ENCODE data around the gene CEP170B. TPM values are rescaled to one million over a fixed set of nuclear protein-coding genes. Genes with fewer than 3 reads are reported as not detected.

Gene CEP170B
- total and polyA plus RNA-seq, 2 of the 13 experiments (the other 11 are each of a cell fraction or from before 2014, with no cell fraction given) = 4.3 to 8.8 TPM

GRCh38 chr14:104900639-104901512 lies 35.8 kb downstream of the CEP170B start:
- no peak for TF ChIP-seq HNRNPL (IDR thresholded peaks at IDR 0.05; ENCODE audit: low read depth, low read length)
- no peak for TF ChIP-seq MIER2 (CRISPR knock-in tag; IDR thresholded peaks at IDR 0.05)
- TF ChIP-seq ZNF724P (CRISPR knock-in tag; IDR thresholded peaks at IDR 0.05; ENCODE audit: borderline replicate concordance) = no peak
- TF ChIP-seq MAF1 (CRISPR knock-in tag; IDR thresholded peaks at IDR 0.05; ENCODE audit: borderline replicate concordance) = no peak
- TF ChIP-seq MED1 (CRISPR knock-in tag; IDR thresholded peaks at IDR 0.05) = no peak
- no peak for TF ChIP-seq ZNF644 (CRISPR knock-in tag; IDR thresholded peaks at IDR 0.05; ENCODE audit: low read depth)
- no peak for TF ChIP-seq ZBTB21 (CRISPR knock-in tag; IDR thresholded peaks at IDR 0.05)
- no peak for TF ChIP-seq ATF6 (CRISPR knock-in tag; conservative IDR thresholded peaks at IDR 0.05)
- no peak for TF ChIP-seq MNT (IDR thresholded peaks at IDR 0.05)
- TF ChIP-seq NCOR1 (IDR thresholded peaks at IDR 0.05; ENCODE audit: borderline replicate concordance, low read length) = no peak
- no peak for TF ChIP-seq ZBTB14 (CRISPR knock-in tag; IDR thresholded peaks at IDR 0.05)
- TF ChIP-seq SOX6 (IDR thresholded peaks at IDR 0.05) = no peak
- TF ChIP-seq SOX6 (CRISPR knock-in tag; IDR thresholded peaks at IDR 0.05) = no peak
- no peak for TF ChIP-seq RFXAP (CRISPR knock-in tag; IDR thresholded peaks at IDR 0.05; ENCODE audit: borderline replicate concordance)
- no peak for TF ChIP-seq PAXIP1 (CRISPR knock-in tag; conservative IDR thresholded peaks at IDR 0.05)
- no peak for TF ChIP-seq RBM39 (IDR thresholded peaks at IDR 0.05; ENCODE audit: low read depth, low read length, poor library complexity, severe bottlenecking)
- no peak for TF ChIP-seq ZNF263 (CRISPR knock-in tag; IDR thresholded peaks at IDR 0.05)
- no TSS peak for BruUV-seq (replicated peaks)
- ChIA-PET CTCF (ENCODE audit: low intra/inter-chr PET ratio, low total read pairs) (no interaction called here), POLR2A (no interaction called here)
- Histone ChIP-seq H3K27ac (ENCODE audit: extremely low read length, insufficient read depth, low read length) (no peak overlapping the region), H3K9ac (ENCODE audit: insufficient read depth, low read depth, low read length) (no peak overlapping the region), H3K9me3 (ENCODE audit: low read length) (no peaks in the 10 kb centered on the region), H3K4me1 (ENCODE audit: insufficient read depth, low read length) (peaks cover 9% of the 10 kb centered on the region; the same call in 1 of the 2 replicates), H4K20me1 (ENCODE audit: insufficient read depth, low read length) (no peaks in the 10 kb centered on the region), H2AFZ (ENCODE audit: low read length) (no peak overlapping the region), H3K36me3 (replicated peaks in 1 of 2; ENCODE audit: control insufficient read depth in 1 of 2, insufficient read depth in 2 of 2, low read length in 2 of 2) (no peaks in the 10 kb centered on the region), H3K4me3 (replicated peaks in 1 of 3; ENCODE audit: insufficient read depth in 1 of 3, low read depth in 2 of 3, low read length in 3 of 3) (no peak overlapping the region), H3K4me2 (ENCODE audit: low read depth, low read length) (no peak overlapping the region), H3K27me3 (ENCODE audit: control insufficient read depth in 1 of 2, insufficient read depth in 2 of 2, low read length in 2 of 2) (peaks cover 1 to 32% of the 10 kb centered on the region in 2 experiments; a peak in 4 of 5 replicates), H3K79me2 (ENCODE audit: insufficient read depth, low read length) (no peaks in the 10 kb centered on the region)
- no peak for FAIRE-seq
- intact Hi-C loops (cut with micrococcal nuclease; ENCODE audit: unreplicated experiment) = no loop called here
- in situ Hi-C loops (cut with HindIII; ENCODE audit: extremely low pct_ligation_motif_present, low pct_unique_long_range_greater_than_20kb) = no loop called here
- ATAC-seq = no peak
- WGBS (ENCODE audit: low lambda C conversion rate) = 25% methylated on average over 12 of the region's 12 CpGs
- DNase-seq (ENCODE audit: low spot score) = no peak
